DOHH2 (cell line): ENCODE results near the gene ERC2.

Experiments
- CTCF ChIP-seq: fragments of 200-600 bp; sonication (generic); IDR thresholded peaks from one replicate; pipeline ENCODE4 v1.5.1; 2014; ENCODE audit warnings: antibody characterized with exemption, mild to moderate bottlenecking, low read depth, low read length; ENCODE audit not compliant: poor library complexity, severe bottlenecking
- EZH2phosphoT487 ChIP-seq: fragments of 200-600 bp; sonication (generic); IDR thresholded peaks from 2 replicates; pipeline ENCODE4 v1.6.1; 2017; ENCODE audit warnings: borderline replicate concordance, mild to moderate bottlenecking, antibody characterized with exemption, low read length, moderate library complexity, mixed read lengths

GRCh38 chr3:56458496-56459103 is 9.7 kb downstream of the ERC2 start:
- TF ChIP-seq CTCF (no peak), EZH2phosphoT487 (no peak)
